ENCODE data around the gene PTPRD. TPM values are rescaled to one million over a fixed set of nuclear protein-coding genes. Genes with fewer than 3 reads are reported as not detected.

The PTPRD gene
- total and polyA plus RNA-seq, 4 donors: 97.4 to 229 (median 161) TPM

DNA sequence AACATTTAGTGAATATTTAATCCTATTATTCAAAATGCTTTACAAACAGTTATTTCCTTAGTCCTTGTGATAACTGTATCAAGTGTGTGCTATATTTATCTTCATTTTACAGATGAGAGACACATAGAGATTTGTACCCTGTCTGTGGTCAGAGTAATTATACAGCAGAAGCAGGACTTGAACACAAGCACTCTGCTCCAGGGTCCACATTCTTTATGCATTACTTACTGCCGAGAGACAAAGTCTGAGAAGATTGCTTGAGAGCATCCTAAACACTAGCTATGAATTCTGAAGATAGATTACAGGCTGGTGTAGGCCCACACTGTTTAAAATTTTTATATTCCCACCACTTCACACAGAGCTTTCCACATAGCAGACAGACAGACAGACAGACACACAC lies 1887.2 kb downstream of the PTPRD start:
- WGBS (ENCODE audit: insufficient coverage): no CpG with 5 or more reads among the region's 1 CpG

DNA sequence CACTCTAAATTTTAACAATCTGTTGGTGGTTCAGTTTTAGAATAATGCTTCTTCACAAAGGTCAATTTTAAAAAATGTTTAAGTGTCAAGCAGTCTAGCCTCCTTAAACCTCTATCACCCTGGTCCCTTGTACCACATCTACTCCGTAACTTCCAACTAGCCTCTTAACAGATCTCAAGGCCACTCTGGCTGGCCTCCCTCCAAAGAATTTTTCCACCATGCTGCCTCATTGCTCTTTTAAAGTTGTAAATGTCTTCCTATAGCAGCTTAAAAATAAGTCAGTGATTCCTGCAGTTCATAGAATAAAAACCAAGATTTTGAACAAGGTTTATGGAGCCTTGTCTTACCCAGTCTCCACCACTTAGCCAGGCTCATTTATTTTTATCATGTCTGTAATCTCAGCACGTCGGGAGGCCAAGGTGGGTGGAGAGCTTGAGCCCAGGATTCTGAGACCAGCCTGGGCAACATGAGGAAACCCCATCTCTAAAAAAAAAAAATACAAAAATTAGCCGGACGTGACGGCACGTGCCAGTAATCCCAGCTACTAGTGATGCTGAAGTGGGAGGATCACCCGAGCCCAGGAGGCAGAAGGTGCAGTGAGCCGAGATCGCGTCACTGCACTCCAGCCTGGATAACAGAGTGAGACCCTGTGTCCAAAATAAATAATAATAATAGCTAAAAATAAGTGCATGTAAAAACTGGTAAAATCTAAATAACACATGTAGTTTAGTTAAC lies 1888.4 kb downstream of the PTPRD start:
- no peak overlapping the region for H3K4me3 ChIP-seq (ENCODE audit: low read depth, low read length)
- H3K27me3 ChIP-seq (ENCODE audit: control insufficient read depth, insufficient read depth, low read length): no peaks in the 10 kb centered on the region
- DNase-seq (ENCODE audit: low read depth in 4 of 6, low spot score in 6 of 6): no peak
- H3K9me3 ChIP-seq (ENCODE audit: control insufficient read depth, insufficient read depth, low read length): no peaks in the 10 kb centered on the region
- peaks cover 2% of the 10 kb centered on the region for H3K4me1 ChIP-seq (ENCODE audit: control insufficient read depth, insufficient read depth, low read length)
- 74% methylated on average over 2 of the region's 11 CpGs for WGBS (ENCODE audit: insufficient coverage)
- no peaks in the 10 kb centered on the region for H3K36me3 ChIP-seq (ENCODE audit: control insufficient read depth, insufficient read depth, low read length)
- H3K27ac ChIP-seq (ENCODE audit: low read depth, low read length): no peak overlapping the region

More for the DNA sequence above, 1887.2 kb downstream of the PTPRD start:
- Histone ChIP-seq H3K27ac (ENCODE audit: low read depth, low read length) (no peak overlapping the region), H3K9me3 (ENCODE audit: control insufficient read depth, insufficient read depth, low read length) (no peaks in the 10 kb centered on the region), H3K4me1 (ENCODE audit: control insufficient read depth, insufficient read depth, low read length) (peaks cover 2% of the 10 kb centered on the region), H3K36me3 (ENCODE audit: control insufficient read depth, insufficient read depth, low read length) (no peaks in the 10 kb centered on the region), H3K27me3 (ENCODE audit: control insufficient read depth, insufficient read depth, low read length) (no peaks in the 10 kb centered on the region), H3K4me3 (ENCODE audit: low read depth, low read length) (no peak overlapping the region)
- DNase-seq (ENCODE audit: low read depth in 4 of 6, low spot score in 6 of 6): no peak

DNA sequence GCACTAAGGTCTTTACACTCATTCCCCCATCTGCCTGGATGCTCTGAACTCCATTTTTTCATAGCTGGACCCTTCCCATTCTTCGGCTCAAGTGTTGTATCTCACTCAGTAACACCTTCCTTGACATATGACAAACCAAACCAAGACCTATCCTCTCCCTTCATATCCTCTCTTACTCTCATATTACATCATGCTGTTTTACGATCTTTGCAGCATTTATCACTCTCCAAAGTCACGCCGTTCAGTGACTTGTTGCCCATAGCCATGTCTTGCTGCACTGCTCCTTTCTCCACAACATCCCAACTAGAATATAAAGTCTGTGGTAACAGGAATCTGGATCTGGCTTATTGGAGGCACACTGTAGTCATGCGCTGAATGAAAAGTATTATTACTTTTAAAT lies 1889.6 kb downstream of the PTPRD start:
- Histone ChIP-seq H3K36me3 (ENCODE audit: control insufficient read depth, insufficient read depth, low read length) (no peaks in the 10 kb centered on the region), H3K27me3 (ENCODE audit: control insufficient read depth, insufficient read depth, low read length) (no peaks in the 10 kb centered on the region), H3K27ac (ENCODE audit: low read depth, low read length) (no peak overlapping the region), H3K4me1 (ENCODE audit: control insufficient read depth, insufficient read depth, low read length) (peaks cover 2% of the 10 kb centered on the region), H3K9me3 (ENCODE audit: control insufficient read depth, insufficient read depth, low read length) (no peaks in the 10 kb centered on the region), H3K4me3 (ENCODE audit: low read depth, low read length) (no peak overlapping the region)
- no peak for DNase-seq (ENCODE audit: low read depth in 4 of 6, low spot score in 6 of 6)
- 100% methylated on average over 2 of the region's 5 CpGs for WGBS (ENCODE audit: insufficient coverage)

DNA sequence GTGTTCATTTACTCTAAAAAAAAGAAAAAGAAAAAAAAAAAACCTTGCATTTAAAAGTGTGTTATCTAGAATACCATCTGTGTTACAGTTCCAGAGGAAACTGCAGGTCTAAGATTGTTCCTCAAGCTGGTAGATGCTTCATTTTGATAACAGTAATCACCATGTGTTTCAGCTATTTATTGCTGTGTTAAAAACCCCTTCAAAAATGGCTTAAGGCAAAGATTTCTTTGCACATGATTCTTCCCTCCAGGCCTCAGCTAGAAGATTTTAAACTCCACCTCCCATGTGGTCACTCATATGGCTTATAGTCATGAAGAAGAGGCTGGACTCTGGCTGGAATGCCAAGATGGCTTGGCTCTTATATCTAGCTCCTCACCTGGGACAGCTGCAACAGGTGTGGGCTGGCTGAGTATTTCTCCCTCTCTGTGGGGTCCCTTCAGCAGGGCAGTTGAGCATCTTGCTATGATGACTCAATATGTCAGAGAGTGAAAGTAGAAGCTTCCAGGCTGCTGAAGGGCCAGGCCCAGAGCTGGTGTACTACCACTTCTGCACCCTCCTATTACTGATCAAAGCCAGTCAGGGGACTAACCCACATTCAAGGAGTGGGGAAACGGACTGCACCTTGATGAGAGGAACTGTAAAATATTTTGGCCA lies 1892.8 kb downstream of the PTPRD start:
- no peak for DNase-seq (ENCODE audit: low read depth in 4 of 6, low spot score in 6 of 6)
- H3K9me3 ChIP-seq (ENCODE audit: control insufficient read depth, insufficient read depth, low read length): no peaks in the 10 kb centered on the region

DNA sequence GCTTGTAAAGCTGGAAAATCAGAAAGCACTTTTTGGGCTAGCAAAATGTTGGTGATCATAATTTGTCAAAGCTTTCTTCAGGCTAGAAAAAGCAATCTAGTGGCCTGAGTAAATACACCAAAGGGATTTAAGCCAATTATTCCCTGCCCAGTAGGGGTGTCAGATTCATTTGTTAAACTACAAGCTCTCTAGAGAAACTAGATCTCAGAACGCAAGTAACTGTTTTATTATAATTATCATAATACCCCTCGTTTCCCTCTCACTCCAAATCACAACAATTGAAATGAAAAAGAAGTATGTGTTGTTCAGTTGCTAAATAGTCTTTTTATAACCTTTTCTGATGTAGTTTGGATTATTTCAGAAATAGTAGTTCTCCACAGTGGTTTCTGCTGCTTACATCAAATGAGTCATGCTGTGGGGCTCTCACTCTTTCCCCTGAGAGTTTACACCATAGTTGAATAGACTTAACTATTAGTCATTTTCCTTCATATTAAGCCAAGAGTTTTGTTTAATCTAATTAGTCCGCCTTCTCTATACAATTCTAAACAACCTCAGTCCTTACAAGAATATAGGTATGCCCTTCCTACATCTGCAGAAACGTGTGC lies 1894.6 kb downstream of the PTPRD start:
- Histone ChIP-seq H3K27me3 (ENCODE audit: control insufficient read depth, insufficient read depth, low read length) (no peaks in the 10 kb centered on the region), H3K27ac (ENCODE audit: low read depth, low read length) (peak overlapping the region; percentile 8), H3K36me3 (ENCODE audit: control insufficient read depth, insufficient read depth, low read length) (peaks cover 5% of the 10 kb centered on the region), H3K4me1 (ENCODE audit: control insufficient read depth, insufficient read depth, low read length) (no peaks in the 10 kb centered on the region), H3K4me3 (ENCODE audit: low read depth, low read length) (no peak overlapping the region), H3K9me3 (ENCODE audit: control insufficient read depth, insufficient read depth, low read length) (no peaks in the 10 kb centered on the region)
- DNase-seq (ENCODE audit: low read depth in 4 of 6, low spot score in 6 of 6): no peak
- WGBS (ENCODE audit: insufficient coverage): no CpG with 5 or more reads among the region's 4 CpGs

More for the DNA sequence above, 1892.8 kb downstream of the PTPRD start:
- no peak overlapping the region for H3K27ac ChIP-seq (ENCODE audit: low read depth, low read length)
- WGBS (ENCODE audit: insufficient coverage): no CpG with 5 or more reads among the region's 1 CpG
- H3K4me1 ChIP-seq (ENCODE audit: control insufficient read depth, insufficient read depth, low read length): peaks cover 2% of the 10 kb centered on the region
- H3K36me3 ChIP-seq (ENCODE audit: control insufficient read depth, insufficient read depth, low read length): no peaks in the 10 kb centered on the region
- no peaks in the 10 kb centered on the region for H3K27me3 ChIP-seq (ENCODE audit: control insufficient read depth, insufficient read depth, low read length)
- no peak overlapping the region for H3K4me3 ChIP-seq (ENCODE audit: low read depth, low read length)

- no peak for DNase-seq (ENCODE audit: low read depth in 4 of 6, low spot score in 6 of 6)
- H3K27me3 ChIP-seq (ENCODE audit: control insufficient read depth, insufficient read depth, low read length): no peaks in the 10 kb centered on the region
- H3K36me3 ChIP-seq (ENCODE audit: control insufficient read depth, insufficient read depth, low read length): peaks cover 7% of the 10 kb centered on the region
- H3K4me3 ChIP-seq (ENCODE audit: low read depth, low read length): no peak overlapping the region
- H3K9me3 ChIP-seq (ENCODE audit: control insufficient read depth, insufficient read depth, low read length): no peaks in the 10 kb centered on the region
- H3K27ac ChIP-seq (ENCODE audit: low read depth, low read length): no peak overlapping the region
- WGBS (ENCODE audit: insufficient coverage): 0% methylated on average over 1 of the region's 3 CpGs
- peaks cover 3% of the 10 kb centered on the region for H3K4me1 ChIP-seq (ENCODE audit: control insufficient read depth, insufficient read depth, low read length)
Observed at GRCh38 chr9:8717146-8717545, 1895.7 kb downstream of the PTPRD start.

DNA sequence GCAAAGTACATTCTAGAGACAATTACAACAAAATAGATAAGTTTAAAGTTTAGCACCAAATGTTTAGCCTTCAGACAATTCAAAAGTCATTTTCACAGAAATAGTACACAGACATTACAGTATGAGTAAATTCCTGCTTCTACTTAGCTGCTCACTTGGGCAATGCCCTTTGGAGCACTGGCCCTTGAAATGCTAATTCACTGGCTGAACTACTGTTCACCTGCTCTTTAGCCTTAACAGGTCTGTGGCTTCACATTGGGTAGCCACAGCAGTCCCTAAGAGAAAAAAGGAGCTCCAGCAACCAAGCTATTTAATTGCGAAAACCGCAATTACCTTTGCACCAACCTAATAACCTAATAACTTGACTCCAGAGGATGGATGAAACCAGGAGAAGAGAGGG lies 1897.0 kb downstream of the PTPRD start:
- no CpG with 5 or more reads among the region's 2 CpGs for WGBS (ENCODE audit: insufficient coverage)
- Histone ChIP-seq H3K36me3 (ENCODE audit: control insufficient read depth, insufficient read depth, low read length) (peaks cover 7% of the 10 kb centered on the region), H3K4me1 (ENCODE audit: control insufficient read depth, insufficient read depth, low read length) (peaks cover 3% of the 10 kb centered on the region), H3K27me3 (ENCODE audit: control insufficient read depth, insufficient read depth, low read length) (no peaks in the 10 kb centered on the region), H3K9me3 (ENCODE audit: control insufficient read depth, insufficient read depth, low read length) (no peaks in the 10 kb centered on the region), H3K27ac (ENCODE audit: low read depth, low read length) (no peak overlapping the region), H3K4me3 (ENCODE audit: low read depth, low read length) (no peak overlapping the region)
- DNase-seq (ENCODE audit: low read depth in 4 of 6, low spot score in 6 of 6): no peak

DNA sequence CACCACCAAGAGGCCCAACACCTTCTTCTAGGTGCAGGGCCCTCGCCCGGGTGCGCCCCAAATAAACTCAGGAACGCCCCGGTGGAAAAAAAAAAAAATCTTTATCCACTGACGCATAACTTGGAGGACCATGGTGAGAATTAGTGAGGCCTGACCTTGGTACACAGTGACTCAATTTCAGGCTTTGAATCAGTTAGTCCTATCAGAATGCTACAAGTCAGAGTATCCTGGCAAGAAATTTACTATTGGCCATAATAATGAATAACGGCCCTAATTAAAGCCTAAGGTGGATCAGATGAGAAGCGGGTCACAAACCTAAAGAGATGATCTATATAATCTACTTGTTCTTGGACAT lies 1899.0 kb downstream of the PTPRD start:
- Histone ChIP-seq H3K36me3 (ENCODE audit: control insufficient read depth, insufficient read depth, low read length) (peaks cover 7% of the 10 kb centered on the region), H3K27ac (ENCODE audit: low read depth, low read length) (no peak overlapping the region)

GRCh38 chr9:8713149-8713810 lies 1899.5 kb downstream of the PTPRD start:
- Histone ChIP-seq H3K27ac (ENCODE audit: low read depth, low read length) (no peak overlapping the region), H3K36me3 (ENCODE audit: control insufficient read depth, insufficient read depth, low read length) (peaks cover 7% of the 10 kb centered on the region), H3K9me3 (ENCODE audit: control insufficient read depth, insufficient read depth, low read length) (no peaks in the 10 kb centered on the region), H3K4me1 (ENCODE audit: control insufficient read depth, insufficient read depth, low read length) (peaks cover 3% of the 10 kb centered on the region), H3K4me3 (ENCODE audit: low read depth, low read length) (no peak overlapping the region), H3K27me3 (ENCODE audit: control insufficient read depth, insufficient read depth, low read length) (no peaks in the 10 kb centered on the region)
- WGBS (ENCODE audit: insufficient coverage): 99% methylated on average over 33 of the region's 44 CpGs
- DNase-seq (ENCODE audit: low read depth in 4 of 6, low spot score in 6 of 6): no peak

More for the DNA sequence above, 1899.0 kb downstream of the PTPRD start:
- 100% methylated on average over 3 of the region's 8 CpGs for WGBS (ENCODE audit: insufficient coverage)
- Histone ChIP-seq H3K27me3 (ENCODE audit: control insufficient read depth, insufficient read depth, low read length) (no peaks in the 10 kb centered on the region), H3K4me3 (ENCODE audit: low read depth, low read length) (no peak overlapping the region), H3K9me3 (ENCODE audit: control insufficient read depth, insufficient read depth, low read length) (no peaks in the 10 kb centered on the region), H3K4me1 (ENCODE audit: control insufficient read depth, insufficient read depth, low read length) (peaks cover 3% of the 10 kb centered on the region)
- DNase-seq (ENCODE audit: low read depth in 4 of 6, low spot score in 6 of 6): no peak

All from spinal cord (tissue), 10 donors.